GM12872 (cell line): ENCODE measurements around the gene CTNNA3.

Experiments
- CTCF ChIP-seq: IDR thresholded peaks from 3 replicates; pipeline ENCODE4 v1.5.1; 2011; ENCODE audit warnings: low read depth, mild to moderate bottlenecking, low read length, moderate library complexity; ENCODE audit not compliant: insufficient read depth

Gene CTNNA3

GRCh38 chr10:66187053-66187733 lies 1508.8 kb downstream of the CTNNA3 start:
- TF ChIP-seq CTCF: no peak

GRCh38 chr10:66183028-66183427 lies 1513.0 kb downstream of the CTNNA3 start:
- TF ChIP-seq CTCF: no peak

GRCh38 chr10:66180581-66181318 lies 1515.2 kb downstream of the CTNNA3 start:
- TF ChIP-seq CTCF: peak; percentile 52; the same call in 2 of the 3 replicates

GRCh38 chr10:66180021-66180420 lies 1516.0 kb downstream of the CTNNA3 start:
- TF ChIP-seq CTCF: no peak

- TF ChIP-seq CTCF: no peak
Observed at GRCh38 chr10:66176772-66177171, 1519.2 kb downstream of the CTNNA3 start.

- TF ChIP-seq CTCF: no peak
Observed at GRCh38 chr10:66167816-66168215, 1528.2 kb downstream of the CTNNA3 start.

GRCh38 chr10:66162560-66163143 lies 1533.3 kb downstream of the CTNNA3 start:
- TF ChIP-seq CTCF: no peak
